Effector CD8-positive, alpha-beta T cell (primary cell): ENCODE results near the gene TSSC4.

ENCODE experiments used
- DNase-seq: peaks from one replicate; lab custom pipeline; 2025; lab: John Stamatoyannopoulos, UW

TSSC4 gene

DNA sequence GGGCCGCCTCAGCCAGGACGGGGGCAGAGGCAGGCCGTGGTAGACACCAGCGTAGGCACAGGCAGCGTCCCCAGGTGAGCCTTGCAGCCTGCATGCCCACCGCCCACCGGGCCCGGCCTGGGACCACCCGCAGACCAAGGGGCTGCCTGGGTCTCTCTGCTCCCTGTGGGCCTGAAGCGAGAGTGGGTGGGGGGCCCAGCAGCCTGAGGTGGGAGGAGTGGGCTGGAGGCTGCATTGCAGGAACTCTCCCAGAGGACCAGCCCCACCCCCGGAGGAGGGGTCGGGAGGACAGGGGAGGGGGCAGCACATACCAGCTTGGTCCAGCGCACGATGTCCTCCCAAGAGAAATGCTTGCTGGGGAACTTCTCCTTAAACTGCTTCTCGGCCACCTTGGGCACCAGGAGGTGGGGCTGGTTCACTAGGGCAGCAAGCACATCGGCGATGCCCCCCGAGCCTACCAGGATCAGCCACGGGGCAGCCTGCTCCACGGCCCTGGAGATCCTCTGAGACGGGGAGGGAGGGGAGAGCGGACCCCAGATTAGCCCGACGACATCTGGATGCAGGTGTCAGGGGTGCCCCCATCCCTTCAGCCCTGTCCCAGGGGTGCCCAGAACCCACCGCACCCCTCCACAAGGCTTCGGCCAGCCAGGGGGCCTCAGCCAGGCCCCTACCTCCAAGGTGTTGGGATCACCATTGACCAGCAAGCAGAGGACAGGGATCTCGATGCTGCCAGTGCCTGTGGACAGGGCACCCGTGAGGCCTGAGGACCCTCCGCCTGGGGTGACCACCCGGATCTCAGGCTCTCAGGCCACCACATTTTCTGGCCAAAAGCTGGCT is 17.5 kb downstream of the TSSC4 start:
- no peak for DNase-seq

DNA sequence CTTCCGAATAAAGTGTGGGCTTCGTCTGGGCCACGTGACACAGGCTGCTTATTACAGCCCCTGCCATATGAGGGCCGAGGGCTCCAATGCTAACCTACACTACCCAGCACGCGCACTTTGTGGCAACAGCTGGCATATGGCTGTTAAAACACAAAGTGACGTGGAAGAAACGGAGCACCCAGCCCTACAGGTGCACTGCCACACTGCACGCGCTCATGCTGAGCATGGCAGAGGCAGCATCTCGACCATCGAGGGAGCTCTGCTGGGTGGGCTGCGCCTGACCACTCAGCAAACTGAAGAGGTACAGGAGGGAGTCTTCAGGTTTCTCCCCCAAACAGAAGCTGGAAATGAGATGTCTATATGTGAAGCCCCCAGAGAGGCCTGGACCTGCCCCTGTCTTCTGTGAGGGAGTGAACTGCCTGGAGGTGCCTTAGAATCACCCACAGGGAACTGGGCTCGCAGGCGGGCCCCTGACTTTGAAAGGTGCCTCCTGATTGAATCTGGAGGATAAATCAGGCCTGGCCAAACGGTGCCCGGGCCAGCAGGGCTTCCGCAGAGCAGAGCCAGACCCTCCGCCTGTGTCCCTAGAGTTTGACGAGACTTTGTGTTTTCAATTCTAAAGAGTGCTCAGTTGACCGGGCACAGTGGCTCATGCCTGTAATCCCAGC is 18.3 kb downstream of the TSSC4 start:
- DNase-seq = no peak

DNA sequence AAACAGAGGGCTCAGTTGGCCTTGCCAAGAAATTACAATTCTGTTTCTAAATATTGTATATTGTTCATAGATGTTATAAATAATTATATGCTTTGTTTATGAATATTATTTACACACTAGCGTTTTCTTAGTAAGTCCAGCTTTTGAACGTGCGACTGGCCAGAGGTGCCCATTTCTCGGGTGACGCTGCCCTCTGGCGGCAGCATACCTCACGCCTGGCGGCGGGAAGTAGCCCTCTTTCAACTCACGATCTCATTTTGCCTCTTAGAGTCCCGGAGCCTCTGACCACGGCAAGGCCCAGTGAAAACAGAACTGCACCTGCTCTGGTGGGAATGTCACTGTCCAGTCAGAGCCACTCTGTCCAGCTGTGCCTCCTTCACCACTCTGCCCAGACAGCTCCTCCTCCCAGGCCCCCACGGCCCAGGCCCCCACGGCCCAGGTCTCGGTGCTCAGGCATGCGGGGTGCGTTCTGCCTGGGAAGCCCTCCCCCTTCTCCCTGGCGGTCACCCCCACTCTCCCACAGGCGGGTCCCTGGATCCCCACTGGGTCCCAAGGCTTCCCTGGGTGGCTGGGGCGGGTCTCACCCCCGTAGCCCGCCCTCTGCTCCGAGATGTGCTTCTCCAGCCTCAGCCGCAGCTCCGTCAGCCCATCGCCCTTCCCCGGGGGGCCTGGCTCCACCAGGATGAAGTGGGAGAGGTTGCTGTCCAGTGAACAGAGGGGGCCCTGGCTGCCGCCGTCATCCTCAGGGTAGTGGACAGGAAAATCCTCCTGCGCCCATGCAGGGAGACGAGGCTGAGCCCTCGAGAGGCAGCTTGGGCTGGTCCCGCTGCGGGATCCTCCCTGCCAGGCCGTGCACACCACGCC is 19.3 kb downstream of the TSSC4 start:
- peak; percentile 22 for DNase-seq

DNA sequence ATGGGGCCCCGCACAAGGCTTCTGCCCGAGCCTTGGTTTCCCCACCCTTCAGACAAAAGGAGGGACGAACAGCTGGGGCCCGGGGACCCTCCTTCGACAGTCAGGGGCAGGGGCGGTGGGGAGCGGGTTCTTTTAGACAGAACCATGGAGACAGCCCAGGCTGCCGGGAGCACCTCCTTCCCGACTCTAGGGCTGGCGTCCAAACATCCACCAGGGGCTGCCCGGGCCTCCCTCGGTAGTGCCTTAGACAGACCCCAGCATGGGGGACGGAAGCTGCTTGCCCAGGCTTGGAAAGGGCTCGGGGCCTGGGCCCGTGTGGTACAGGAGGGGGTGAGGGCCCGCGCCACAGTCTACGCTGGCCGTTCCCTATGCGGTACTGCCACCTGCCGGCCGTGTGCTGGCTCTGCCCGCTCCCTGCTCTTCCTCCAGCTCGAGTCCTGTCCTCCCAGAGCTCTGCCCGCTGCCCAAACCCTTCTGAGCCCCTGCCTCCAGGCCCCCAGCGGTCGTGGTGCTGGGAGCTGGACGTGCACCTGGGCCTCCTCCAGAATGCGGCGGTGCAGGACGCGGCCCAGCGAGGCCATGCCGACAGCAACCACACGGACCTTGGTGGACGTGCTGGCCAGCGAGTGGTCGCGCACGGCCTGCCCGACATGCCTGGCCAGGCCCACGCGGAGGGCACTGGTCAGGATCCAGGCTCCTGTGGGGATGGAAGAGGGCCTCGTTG is 20.1 kb downstream of the TSSC4 start:
- peak; percentile 40 for DNase-seq

DNA sequence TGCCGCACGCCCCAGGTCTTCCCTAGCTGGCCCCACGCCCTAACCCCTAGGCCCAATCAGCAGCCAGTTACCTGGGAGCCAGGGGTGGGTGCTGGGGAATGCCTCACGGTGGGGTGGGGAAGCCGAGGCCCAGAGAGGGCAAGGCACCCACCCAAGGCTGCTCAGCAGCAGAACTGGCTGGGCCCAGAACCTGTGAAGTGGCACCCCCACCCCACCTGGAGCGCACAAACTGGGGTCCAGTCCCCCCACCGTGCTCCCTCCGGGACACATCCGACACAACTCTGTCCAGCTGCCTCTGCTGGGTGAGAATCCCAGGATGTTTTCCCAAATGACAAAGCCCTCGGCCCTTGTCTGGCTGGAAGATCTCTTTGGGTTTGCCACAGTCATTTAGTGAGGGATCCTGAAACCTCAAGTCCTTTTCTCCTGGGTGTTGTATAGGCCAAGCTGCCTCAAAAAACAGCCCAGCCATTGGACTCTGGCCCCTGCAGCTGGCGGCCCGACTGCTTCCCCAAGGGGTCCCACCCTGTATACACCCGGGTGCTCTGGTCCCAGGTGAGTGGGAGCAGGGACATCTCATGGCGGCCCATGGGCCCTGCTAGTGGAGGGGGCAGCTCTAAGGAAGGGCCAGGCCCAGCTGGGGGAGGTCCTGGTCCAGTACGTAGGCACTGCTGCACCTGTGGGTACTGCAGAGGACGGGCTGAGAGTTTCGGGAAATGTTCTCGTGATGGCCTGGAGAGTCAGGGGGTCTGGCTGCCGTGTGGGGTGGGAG is 20.9 kb downstream of the TSSC4 start:
- no peak for DNase-seq

DNA sequence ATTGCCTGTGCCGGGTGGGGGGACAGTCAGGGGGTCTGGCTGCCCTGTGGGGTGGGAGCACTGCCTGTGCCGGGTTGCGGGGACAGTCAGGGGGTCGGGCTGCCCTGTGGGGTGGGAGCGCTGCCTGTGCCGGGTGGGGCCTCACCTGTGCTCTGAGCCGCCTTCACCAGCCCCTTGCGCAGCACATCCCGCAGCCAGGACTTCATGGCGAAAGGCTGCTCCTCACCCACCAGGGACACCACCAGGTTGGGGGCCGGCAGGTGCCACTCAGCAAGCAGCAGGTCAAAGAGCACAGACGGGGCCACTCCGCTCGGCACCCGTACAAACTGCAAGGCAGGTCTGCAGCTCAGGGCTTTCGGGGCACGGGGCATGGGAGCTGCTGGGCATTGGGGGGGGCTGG is 21.4 kb downstream of the TSSC4 start:
- no peak for DNase-seq

DNA sequence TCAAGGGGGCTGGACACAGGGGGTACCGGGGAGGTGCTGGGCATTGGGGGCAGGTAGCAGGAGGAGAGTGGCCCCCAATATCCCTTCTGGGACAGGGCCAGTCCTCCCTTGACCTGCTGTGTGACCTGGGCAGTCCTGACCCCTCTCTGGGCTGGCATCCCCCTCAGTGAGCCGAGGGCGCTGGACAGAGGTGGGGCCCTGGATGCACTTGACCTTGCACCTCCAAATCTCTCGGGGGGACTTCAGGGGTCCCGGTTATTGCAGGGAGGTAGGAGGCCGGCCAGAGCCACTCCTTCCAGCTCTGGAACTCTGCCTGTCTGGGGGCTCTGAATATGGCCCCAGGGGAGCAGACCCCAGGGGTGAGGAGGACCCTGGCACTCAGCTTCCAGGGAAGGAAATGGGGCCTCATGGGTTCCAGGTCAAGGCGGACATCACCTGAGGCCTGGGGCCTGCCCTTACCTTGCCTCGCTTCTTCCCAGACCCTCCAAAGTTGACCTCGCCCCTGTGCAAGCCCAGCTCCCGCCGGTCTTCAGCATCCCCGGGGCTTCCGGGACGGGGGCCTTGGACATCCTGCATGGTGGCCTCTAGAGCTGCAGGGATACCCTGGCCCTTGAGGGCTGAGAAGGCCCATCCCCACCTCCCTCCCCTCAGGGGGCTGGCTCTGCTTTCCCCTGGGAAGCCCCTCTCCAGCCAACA is 22.1 kb downstream of the TSSC4 start:
- no peak for DNase-seq

DNA sequence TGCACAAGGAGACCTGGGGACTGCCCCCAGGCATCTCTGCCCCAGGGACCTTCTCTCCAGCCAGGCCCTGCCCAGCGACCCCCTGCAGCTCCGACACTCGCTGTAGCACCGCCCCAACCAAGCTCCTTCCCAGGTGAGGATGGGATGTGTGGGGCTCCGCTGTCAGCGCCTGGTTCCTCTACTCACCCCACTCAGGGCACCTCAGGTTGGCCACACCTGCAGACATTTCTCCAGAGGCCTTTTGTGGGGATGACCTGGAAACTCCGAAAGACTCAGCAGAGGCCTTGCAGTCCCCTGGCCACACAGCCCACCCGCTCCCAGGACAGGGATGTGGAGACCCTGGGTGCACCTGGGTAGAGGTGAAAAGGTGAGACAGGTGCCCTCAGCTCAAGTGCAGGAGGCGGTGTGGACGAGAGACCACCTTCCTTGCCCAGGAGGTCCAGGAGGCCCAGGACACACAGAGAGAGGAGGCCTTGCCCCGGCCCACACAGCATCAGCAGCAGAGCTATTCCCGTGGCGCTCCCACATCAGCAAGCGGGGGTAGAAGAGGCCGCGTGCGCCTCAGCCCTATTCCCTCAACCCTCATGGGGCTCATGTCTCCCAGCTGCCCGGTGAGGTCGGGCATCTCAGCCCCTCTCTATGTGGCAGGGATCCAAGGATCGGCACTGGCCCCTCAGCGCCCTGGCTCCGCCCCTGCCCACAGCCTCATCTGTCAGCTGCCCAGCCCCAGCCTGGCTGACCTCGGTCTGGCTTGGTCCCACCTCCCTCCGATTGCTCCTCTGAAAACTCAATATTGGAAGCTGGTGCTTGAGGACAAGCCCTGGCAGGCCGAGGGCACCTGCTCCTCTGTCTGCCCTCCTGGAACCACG is 22.8 kb downstream of the TSSC4 start:
- no peak for DNase-seq

DNA sequence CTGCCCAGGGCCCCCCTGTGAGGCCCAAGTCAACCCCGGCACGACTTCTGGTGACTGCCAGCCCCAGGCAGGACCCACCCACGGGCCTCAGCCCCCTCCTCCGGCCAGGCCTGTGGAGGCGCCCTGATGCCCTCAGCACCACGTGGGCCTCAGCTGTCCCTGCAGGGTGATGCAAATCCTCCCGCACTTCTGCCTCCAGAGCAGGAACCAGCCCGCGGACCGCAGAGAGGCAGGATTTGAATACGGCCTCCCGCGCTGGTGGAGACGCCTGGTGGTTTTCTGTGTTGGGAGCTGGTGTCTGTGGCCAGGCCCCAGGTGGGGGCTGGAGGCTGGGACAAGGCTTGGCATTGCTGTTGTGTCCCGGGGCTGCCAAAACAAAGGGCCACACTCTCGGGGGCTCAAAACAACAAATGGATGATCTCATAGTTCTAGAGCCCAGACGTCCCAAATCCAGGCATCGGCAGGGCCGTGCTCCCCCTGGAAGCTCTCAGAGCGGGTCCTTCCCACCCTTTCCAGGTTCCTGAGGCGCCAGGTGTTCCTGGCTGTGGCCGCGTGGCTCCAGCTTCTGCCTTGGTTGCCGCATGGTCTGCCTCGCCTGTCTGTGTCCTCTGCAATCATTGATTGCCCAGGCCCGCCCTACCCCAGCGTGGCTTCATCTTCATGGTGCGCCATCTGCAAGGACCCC is 24.4 kb downstream of the TSSC4 start:
- DNase-seq = no peak

DNA sequence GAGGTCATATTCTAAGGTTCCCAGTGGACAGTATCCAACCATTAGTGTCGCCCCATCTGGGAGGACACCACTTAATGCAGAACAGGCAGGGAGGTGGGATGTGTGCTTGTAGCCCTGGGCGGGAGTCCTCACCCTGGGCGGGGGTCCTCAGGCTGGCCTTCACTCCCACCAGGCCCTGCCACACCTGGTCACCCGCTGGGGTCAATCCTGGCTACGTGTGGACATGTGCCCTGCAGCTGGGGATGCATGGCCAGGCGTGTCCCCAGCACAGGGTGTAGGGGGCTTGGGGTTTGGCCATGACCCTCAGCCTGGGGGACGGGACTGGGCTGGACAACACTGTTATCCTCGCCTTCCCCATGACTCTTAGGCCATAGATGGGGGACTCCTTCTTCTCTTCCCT is 25.0 kb downstream of the TSSC4 start:
- no peak for DNase-seq

DNA sequence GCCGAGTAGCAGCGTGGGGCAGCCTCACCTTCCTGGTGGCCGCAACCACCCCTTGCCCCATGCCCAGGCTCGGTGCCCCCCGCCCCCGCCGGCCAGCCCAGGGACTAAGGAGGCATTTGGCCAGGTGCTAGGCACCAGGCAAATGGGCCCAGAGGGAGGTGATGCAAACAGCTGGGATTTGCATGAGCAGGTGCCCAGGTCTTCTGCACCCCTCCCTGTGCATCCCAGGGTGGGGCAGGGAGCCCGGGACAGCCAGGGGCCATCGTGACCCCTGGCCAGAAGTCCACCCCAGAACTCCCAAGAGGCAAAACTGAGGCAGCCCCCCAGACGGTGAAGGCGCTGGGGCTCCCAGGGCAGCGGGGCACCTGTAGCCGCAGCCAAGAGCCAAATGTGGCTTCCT is 25.7 kb downstream of the TSSC4 start:
- DNase-seq = no peak

DNA sequence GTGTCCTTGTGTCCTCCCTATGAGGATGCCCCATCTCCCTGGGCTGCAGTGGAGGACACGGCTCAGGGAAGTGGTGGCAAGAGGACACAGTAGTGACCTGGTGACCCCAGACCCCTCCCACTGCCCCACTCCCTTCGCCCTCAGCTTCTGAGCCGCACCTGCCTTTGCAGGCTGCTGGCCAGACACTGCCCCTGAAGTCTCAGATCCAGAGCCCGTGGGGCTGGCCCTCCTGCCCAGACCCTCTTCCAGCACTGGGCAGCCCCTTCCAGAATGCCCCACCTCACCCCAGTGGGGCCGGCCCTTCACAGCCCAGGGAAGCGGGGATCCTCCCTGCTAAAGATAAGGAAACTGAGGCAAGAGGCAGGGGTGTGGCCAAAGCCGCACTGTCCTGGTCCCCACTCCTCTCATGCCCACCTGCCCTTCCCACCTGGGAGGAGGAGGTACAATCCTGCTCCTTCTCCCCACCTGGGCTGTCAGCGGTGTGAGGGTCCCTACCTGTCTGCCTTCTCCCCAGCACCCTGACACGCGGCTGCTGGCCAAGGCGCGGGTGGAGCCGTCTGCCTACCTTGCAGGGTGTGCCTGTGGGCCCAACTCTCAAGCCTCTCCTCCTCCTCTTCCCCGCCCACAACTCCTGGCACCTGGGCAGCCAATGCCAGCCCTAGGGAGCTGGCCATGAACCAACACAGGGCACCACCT is 26.4 kb downstream of the TSSC4 start:
- DNase-seq = no peak

DNA sequence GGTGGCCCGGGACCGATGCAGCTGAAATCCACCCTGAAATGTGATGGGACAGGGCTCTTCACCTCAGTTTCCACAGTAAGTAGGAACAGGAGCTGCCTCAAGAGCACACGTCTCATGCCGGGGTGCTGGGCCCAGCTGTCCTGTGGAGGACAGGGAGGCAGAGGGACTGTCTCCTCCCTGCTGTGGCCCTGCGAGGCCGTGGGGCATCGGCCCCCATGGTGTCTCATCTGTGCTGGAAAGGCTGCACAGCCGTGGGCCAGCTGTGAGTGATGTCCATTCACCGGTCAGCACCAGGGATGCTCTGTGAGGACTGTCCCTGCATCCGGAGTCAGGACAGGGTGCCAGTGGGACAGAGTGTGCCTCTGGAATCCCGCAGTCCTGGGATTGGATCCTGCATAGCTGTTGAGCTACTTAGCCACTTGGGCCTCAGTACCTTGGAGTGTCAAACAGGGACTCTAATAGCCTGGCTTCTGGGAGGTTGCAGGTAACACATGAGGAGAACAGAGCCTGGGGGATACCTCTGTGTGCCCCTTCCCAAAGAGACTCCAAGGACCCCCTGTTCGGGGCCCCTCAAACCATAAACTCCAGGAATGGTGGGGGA is 27.3 kb downstream of the TSSC4 start:
- DNase-seq = no peak

DNA sequence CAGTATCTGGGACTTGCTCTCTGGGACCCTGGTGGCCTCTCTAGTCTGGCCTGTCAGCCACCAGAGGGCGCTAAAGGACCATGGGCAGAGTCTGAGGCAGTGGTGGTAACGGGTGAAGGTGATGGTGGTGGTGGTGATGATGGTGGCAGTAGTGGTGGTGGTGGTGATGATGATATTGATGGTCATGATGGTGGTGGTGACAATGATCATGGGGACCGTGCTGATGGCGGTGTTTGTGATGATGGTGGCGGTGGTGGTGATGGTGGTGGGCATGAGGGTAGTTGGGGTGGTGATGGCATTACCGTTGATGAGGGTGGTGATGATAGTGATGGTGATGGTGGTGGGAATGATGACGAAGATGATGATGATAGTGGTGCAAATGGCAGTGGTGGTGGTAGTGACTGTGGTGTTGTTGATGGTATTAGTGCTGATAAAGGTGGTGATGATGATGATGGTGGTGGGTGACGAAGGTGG is 27.8 kb downstream of the TSSC4 start:
- DNase-seq = peak; percentile 87

DNA sequence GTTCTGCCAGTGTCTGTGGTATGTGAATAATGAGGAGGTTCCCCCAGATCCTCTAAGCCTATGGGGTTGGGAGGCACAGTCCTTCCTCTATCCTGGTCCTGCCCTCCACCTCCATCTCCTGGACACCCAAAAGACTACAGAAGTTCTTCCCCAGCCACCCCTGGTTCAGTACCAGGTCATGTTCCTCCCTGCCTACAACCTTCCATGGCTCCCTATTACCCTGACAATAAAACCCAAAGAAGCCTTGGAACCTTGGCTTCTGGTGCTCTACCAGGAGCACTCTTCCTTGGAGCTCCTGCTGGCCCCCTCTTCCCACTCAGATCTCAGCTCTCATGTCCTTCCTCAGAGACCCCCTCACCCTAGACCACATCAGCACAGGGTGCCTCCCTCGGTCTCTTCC is 30.8 kb downstream of the TSSC4 start:
- no peak for DNase-seq

DNA sequence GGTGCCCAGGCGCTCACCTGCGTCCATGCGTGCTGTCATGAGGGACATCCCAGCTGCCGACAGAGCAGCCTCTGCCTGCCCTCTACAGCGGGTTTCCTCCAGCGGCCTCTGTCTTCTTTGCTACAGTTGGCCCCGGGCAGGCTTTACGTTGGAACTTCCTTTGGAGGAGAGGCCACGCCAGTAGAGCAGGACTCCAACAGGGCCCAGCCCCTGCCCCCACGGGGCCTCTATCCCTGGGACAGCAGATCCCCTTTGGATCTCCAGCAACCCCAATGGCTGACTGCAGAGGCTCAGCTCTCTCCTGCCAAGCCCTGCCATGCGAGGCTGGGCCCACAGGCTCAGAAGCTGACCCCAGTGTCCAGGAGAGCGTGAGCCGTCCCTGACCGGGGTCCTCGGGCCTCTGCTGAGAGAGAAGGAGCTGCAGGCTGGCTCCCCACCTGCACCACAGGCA is 31.6 kb downstream of the TSSC4 start:
- DNase-seq = no peak

DNA sequence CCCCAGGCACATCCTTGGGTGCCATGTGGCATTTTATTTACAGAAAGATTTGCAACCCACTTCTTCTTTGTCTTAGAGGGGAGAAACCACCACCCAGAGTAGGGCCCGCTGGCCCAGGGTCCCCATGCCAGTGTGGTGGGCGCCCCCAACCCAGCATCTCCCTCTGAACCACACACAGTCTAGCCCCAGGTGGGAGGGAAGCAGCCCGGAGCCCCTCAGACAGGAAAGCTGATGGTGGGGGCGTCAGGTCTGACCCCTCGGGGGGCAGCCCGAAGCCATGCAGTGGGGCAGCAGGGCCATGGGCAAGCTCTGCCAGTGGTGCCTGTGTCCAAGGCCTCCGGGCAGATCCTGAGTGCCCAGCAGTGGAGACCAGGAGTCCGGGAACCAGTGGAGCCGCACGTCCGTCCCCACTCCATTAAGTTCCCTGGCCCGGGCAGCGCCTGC is 32.1 kb downstream of the TSSC4 start:
- no peak for DNase-seq
